ENCODE results near the gene AREL1. TPM values are rescaled to one million over a fixed set of nuclear protein-coding genes. Genes with fewer than 3 reads are reported as not detected.
A peak's percentile ranks its signal among the peaks of the same experiment; 100 is the strongest.

The AREL1 gene
- total RNA-seq, 1 experiment from 2014 or later = 44.7 TPM

GRCh38 chr14:74637178-74637550 is 75.7 kb downstream of the AREL1 start:
- TF ChIP-seq POLR2AphosphoS5 (IDR thresholded peaks at IDR 0.05; ENCODE audit: low read depth, low read length) (no peak), CTCF (IDR thresholded peaks at IDR 0.05) (no peak)
- H3K9me3 ChIP-seq (ENCODE audit: control insufficient read depth, insufficient read depth, low read depth, low read length) = no peaks in the 10 kb centered on the region
- POLR2A ChIA-PET = no interaction called here
- no peak overlapping the region for H3K4me3 ChIP-seq (ENCODE audit: low read depth in 2 of 2, low read length in 2 of 2)
- no peaks in the 10 kb centered on the region for H3K4me1 ChIP-seq (ENCODE audit: control insufficient read depth, insufficient read depth, low read length)
- BruUV-seq (replicated peaks) = no TSS peak
- H3K36me3 ChIP-seq (ENCODE audit: control insufficient read depth, insufficient read depth, low read length) = no peaks in the 10 kb centered on the region
- H3K27ac ChIP-seq (ENCODE audit: low read length) = no peak overlapping the region
- in situ Hi-C loops (cut with HindIII; ENCODE audit: low pct_unique_long_range_greater_than_20kb, low sequenced_read_pairs) = no loop called here
- H3K27me3 ChIP-seq (ENCODE audit: control insufficient read depth, insufficient read depth, low read length) = no peaks in the 10 kb centered on the region
- CTCF ChIA-PET = interaction anchor here (0.6 kb wide), 1 partner anchor 269 kb away, joined by 3 read pairs; no protein-coding TSS in a partner anchor
- DNase-seq (ENCODE audit: low read depth, low spot score) = no peak
- no peak for ATAC-seq
- intact Hi-C loops (cut with micrococcal nuclease; ENCODE audit: unreplicated experiment) = no loop called here

GRCh38 chr14:74636424-74637177 is 76.3 kb downstream of the AREL1 start:
- TF ChIP-seq POLR2AphosphoS5 (IDR thresholded peaks at IDR 0.05; ENCODE audit: low read depth, low read length) = no peak
- 0 out of 2 replicates have a peak overlapping the region, but pooled peaks have one; percentile 2 for H3K27ac ChIP-seq (ENCODE audit: low read length)
- POLR2A ChIA-PET = no interaction called here
- CTCF ChIA-PET = no interaction called here
- intact Hi-C loops (cut with micrococcal nuclease; ENCODE audit: unreplicated experiment) (no loop called here), in situ Hi-C loops (cut with HindIII; ENCODE audit: low pct_unique_long_range_greater_than_20kb, low sequenced_read_pairs) (no loop called here)
- BruUV-seq (replicated peaks) = no TSS peak
- no peaks in the 10 kb centered on the region for H3K36me3 ChIP-seq (ENCODE audit: control insufficient read depth, insufficient read depth, low read length)
- H3K4me1 ChIP-seq (ENCODE audit: control insufficient read depth, insufficient read depth, low read length) = no peaks in the 10 kb centered on the region
- no peaks in the 10 kb centered on the region for H3K27me3 ChIP-seq (ENCODE audit: control insufficient read depth, insufficient read depth, low read length)
- no peaks in the 10 kb centered on the region for H3K9me3 ChIP-seq (ENCODE audit: control insufficient read depth, insufficient read depth, low read depth, low read length)
- no peak for ATAC-seq
- no peak overlapping the region for H3K4me3 ChIP-seq (ENCODE audit: low read depth in 2 of 2, low read length in 2 of 2)
- DNase-seq (ENCODE audit: low read depth, low spot score) = no peak

- TF ChIP-seq CTCF (IDR thresholded peaks at IDR 0.05) = no peak
- TF ChIP-seq REST (IDR thresholded peaks at IDR 0.05; ENCODE audit: insufficient read depth in 1 of 2, low read depth in 2 of 2, low read length in 1 of 2) = no peak
- no peak for TF ChIP-seq POLR2AphosphoS5 (IDR thresholded peaks at IDR 0.05; ENCODE audit: low read depth, low read length)
- TF ChIP-seq SIN3A (IDR thresholded peaks at IDR 0.05; ENCODE audit: borderline replicate concordance, insufficient read depth, low read depth, low read length) = no peak
- TF ChIP-seq TCF7L2 (IDR thresholded peaks at IDR 0.05; ENCODE audit: low read depth, low read length) = no peak
- intact Hi-C loops (cut with micrococcal nuclease; ENCODE audit: unreplicated experiment) (no loop called here), in situ Hi-C loops (cut with HindIII; ENCODE audit: low pct_unique_long_range_greater_than_20kb, low sequenced_read_pairs) (no loop called here)
- no peak for ATAC-seq
- DNase-seq (ENCODE audit: low read depth, low spot score) = no peak
- no TSS peak for BruUV-seq (replicated peaks)
- ChIA-PET POLR2A (no interaction called here), CTCF (no interaction called here)
- Histone ChIP-seq H3K4me3 (ENCODE audit: low read depth in 2 of 2, low read length in 2 of 2) (no peak overlapping the region), H3K27ac (ENCODE audit: low read length) (0 out of 2 replicates have a peak overlapping the region, but pooled peaks have one; percentile 2), H3K4me1 (ENCODE audit: control insufficient read depth, insufficient read depth, low read length) (no peaks in the 10 kb centered on the region), H3K9me3 (ENCODE audit: control insufficient read depth, insufficient read depth, low read depth, low read length) (no peaks in the 10 kb centered on the region), H3K27me3 (ENCODE audit: control insufficient read depth, insufficient read depth, low read length) (no peaks in the 10 kb centered on the region), H3K36me3 (ENCODE audit: control insufficient read depth, insufficient read depth, low read length) (no peaks in the 10 kb centered on the region)
These were observed 77.0 kb downstream of the AREL1 start for GRCh38 chr14:74635847-74636246.
